ENCODE measurements around the gene AUTS2.

- TF ChIP-seq CTCF (IDR thresholded peaks at IDR 0.05; ENCODE audit: low read length) (no peak), EZH2 (IDR thresholded peaks at IDR 0.05; ENCODE audit: borderline replicate concordance, low read length) (no peak)
Measured at GRCh38 chr7:70376561-70377031, 778.3 kb downstream of the AUTS2 start.

All from OCI-LY1 (cell line).